Endothelial cell of umbilical vein (primary cell): ENCODE data around the gene PKP3. TPM values are rescaled to one million over a fixed set of nuclear protein-coding genes. Genes with fewer than 3 reads are reported as not detected.

Source experiments
- BruUV-seq: library from RNA; stranded (reverse); fragments of 400-500 nt; replicated peaks from 2 replicates; lab custom pipeline; 2021; lab: Mats Ljungman, UMichigan
- CTCF ChIA-PET: fragments of 300-600, 350-600 bp; sonication (Branson Sonifier 250); formaldehyde crosslinking; loops from one replicate; lab custom pipeline; 2021; ENCODE audit warnings: antibody characterized with exemption, inconsistent platforms; lab: Charles Lee
- POLR2A ChIA-PET: fragments of 300-600, 350-600 bp; sonication (Branson Sonifier 250); formaldehyde crosslinking; loops from one replicate; lab custom pipeline; 2021; ENCODE audit warnings: antibody characterized with exemption, inconsistent platforms; lab: Charles Lee
- DNase-seq: peaks from one replicate; pipeline ENCODE4 v3.0.0-alpha.2; 2011; ENCODE audit warnings: low read depth, low spot score
- FAIRE-seq: peaks from 2 replicates; lab custom pipeline; 2011; peaks lifted over from hg19 to GRCh38; lab: Jason Lieb, UNC
- H2AFZ ChIP-seq: 2 replicates; pipeline ENCODE4 v1.6.0; 2012; ENCODE audit warnings: low read depth, low read length, control low read depth, inconsistent platforms
- H3K27ac ChIP-seq: 2 replicates; pipeline ENCODE4 v1.5.1; 2011; ENCODE audit warnings: low read depth, mild to moderate bottlenecking, control low read depth, low read length, moderate library complexity; ENCODE audit not compliant: insufficient read depth
- H3K27me3 ChIP-seq, 2 experiments: 2 replicates each; pipeline versions ENCODE4 v1.6.0 to v1.6.1; 2011; ENCODE audit warnings: low read length in 2 of 2, mixed read lengths in 1 of 2; ENCODE audit not compliant: control insufficient read depth in 2 of 2, insufficient read depth in 2 of 2
- H3K36me3 ChIP-seq, 2 experiments: 2 replicates in 1 of 2; 3 replicates in 1 of 2; pipeline ENCODE4 v1.5.1; 2011; ENCODE audit warnings: low read length in 2 of 2, mild to moderate bottlenecking in 1 of 2, moderate library complexity in 1 of 2; ENCODE audit not compliant: control insufficient read depth in 2 of 2, insufficient read depth in 2 of 2; ENCODE audit errors: extremely low read depth in 1 of 2
- H3K4me1 ChIP-seq: 3 replicates; pipeline ENCODE4 v1.5.1; 2011; ENCODE audit warnings: mild to moderate bottlenecking, low read length; ENCODE audit not compliant: control insufficient read depth, insufficient read depth; ENCODE audit errors: extremely low read depth
- H3K4me2 ChIP-seq: 2 replicates; pipeline ENCODE4 v1.6.1; 2011; ENCODE audit warnings: low read length, control low read depth, mixed read lengths; ENCODE audit not compliant: insufficient read depth
- H3K4me3 ChIP-seq, 3 experiments: fragments of 200-600 bp in 1 of 3; sonication (generic), shearing (Covaris generic) in 1 of 3; replicated peaks in 1 of 3; 2 replicates each; pipeline ENCODE4 v1.5.1; 2011 to 2016; ENCODE audit warnings: control low read depth in 3 of 3, low read length in 3 of 3, mild to moderate bottlenecking in 2 of 3, inconsistent platforms in 1 of 3, low read depth in 1 of 3, moderate library complexity in 1 of 3; ENCODE audit not compliant: insufficient read depth in 1 of 3
- H3K79me2 ChIP-seq: 2 replicates; pipeline ENCODE4 v1.6.0; 2012; ENCODE audit warnings: low read length, inconsistent platforms; ENCODE audit not compliant: control insufficient read depth, insufficient read depth
- H3K9ac ChIP-seq: replicated peaks from 2 replicates; pipeline ENCODE3; 2011; ENCODE audit warnings: low read length, control low read depth; ENCODE audit not compliant: insufficient read depth; ENCODE audit errors: extremely low read depth
- H3K9me1 ChIP-seq: replicated peaks from 3 replicates; pipeline ENCODE4 v1.6.0; 2011; ENCODE audit warnings: mild to moderate bottlenecking, low read length; ENCODE audit not compliant: control insufficient read depth, insufficient read depth; ENCODE audit errors: extremely low read depth
- H3K9me3 ChIP-seq: replicated peaks from 2 replicates; pipeline ENCODE4 v1.5.1; 2012; ENCODE audit warnings: low read length, inconsistent platforms; ENCODE audit not compliant: control insufficient read depth, insufficient read depth
- H4K20me1 ChIP-seq: replicated peaks from 2 replicates; pipeline ENCODE3; 2011; ENCODE audit warnings: mild to moderate bottlenecking, low read length; ENCODE audit not compliant: control insufficient read depth, insufficient read depth; ENCODE audit errors: extremely low read depth
- EZH2 ChIP-seq: IDR thresholded peaks from 2 replicates; pipeline ENCODE4 v1.6.1; 2012; ENCODE audit warnings: borderline replicate concordance, low read depth, mild to moderate bottlenecking, moderate library complexity, low read length, inconsistent platforms; ENCODE audit not compliant: severe bottlenecking
- FOS ChIP-seq: IDR thresholded peaks from 2 replicates; pipeline ENCODE4 v1.6.1; 2011; ENCODE audit warnings: mild to moderate bottlenecking, low read length, moderate library complexity, borderline replicate concordance; ENCODE audit not compliant: insufficient read depth
- GATA2 ChIP-seq: IDR thresholded peaks from 2 replicates; pipeline ENCODE4 v1.7.0; 2011; ENCODE audit warnings: low read depth, mild to moderate bottlenecking, moderate library complexity, mixed read lengths, low read length; ENCODE audit not compliant: insufficient read length, insufficient read depth
- JUN ChIP-seq: IDR thresholded peaks from 2 replicates; pipeline ENCODE4 v1.6.1; 2011; ENCODE audit warnings: borderline replicate concordance, low read depth; ENCODE audit not compliant: insufficient read length, insufficient read depth
- MYC ChIP-seq: IDR thresholded peaks from one replicate; pipeline ENCODE4 v1.6.1; 2011; ENCODE audit warnings: mild to moderate bottlenecking, low read depth, low read length
- POLR2A ChIP-seq: IDR thresholded peaks from 2 replicates; pipeline ENCODE4 v1.6.1; 2012; ENCODE audit warnings: low read depth, mild to moderate bottlenecking, control low read depth, low read length
- POLR2AphosphoS5 ChIP-seq: IDR thresholded peaks from 2 replicates; pipeline ENCODE4 v1.6.1; 2012; ENCODE audit warnings: low read depth, mild to moderate bottlenecking, control low read depth, low read length, moderate library complexity; ENCODE audit not compliant: insufficient read depth
- dilution Hi-C: fragments of 300-500 bp; cut with MboI; formaldehyde crosslinking; loops from one replicate; pipeline ENCODE4 v1.15.0; 2019; ENCODE audit warnings: low sequenced_read_pairs; ENCODE audit not compliant: extremely low pct_ligation_motif_present
- intact Hi-C: fragments of 100-400 bp; cut with micrococcal nuclease; formaldehyde crosslinking; loops from one replicate; pipeline ENCODE4 v1.10.0; 2022
- polyA plus RNA-seq, 4 experiments: library from polyadenylated mRNA; depleted of rRNA in 3 of 4; stranded (reverse) in 3 of 4; unstranded in 1 of 4; fragments of >200 nt; gene quantifications; 2 replicates each; pipeline versions ENCODE4 v1.2.1 to v1.2.3, GENCODE V29; 2011 to 2012; ENCODE audit warnings: missing spikeins in 1 of 4
- total RNA-seq: library from RNA; stranded (reverse); gene quantifications from 2 replicates; pipeline ENCODE4 v1.2.3, GENCODE V29; 2021
- TF ChIP-seq, protein P1 (sequence below), 2 donors: IDR thresholded peaks; 1 replicate in 1 of 2; 2 replicates in 1 of 2; pipeline ENCODE4 v1.5.1; 2011; ENCODE audit warnings: low read length in 2 of 2, mild to moderate bottlenecking in 2 of 2, moderate library complexity in 2 of 2, control low read depth in 1 of 2, inconsistent platforms in 1 of 2, low read depth in 1 of 2; ENCODE audit not compliant: insufficient read depth in 1 of 2; ENCODE audit errors: extremely low read depth in 1 of 2
- TF ChIP-seq, protein P2 (sequence below): IDR thresholded peaks from 2 replicates; pipeline ENCODE4 v1.6.1; 2011; ENCODE audit not compliant: insufficient read depth, insufficient read length

PKP3 gene
- total and polyA plus RNA-seq, 2 donors (not counting 3 experiments of a cell fraction or from before 2014, with no cell fraction given), result 0.27 to 0.59 TPM

GRCh38 chr11:365831-366230, 28.2 kb upstream of the PKP3 start:
- Histone ChIP-seq H3K9me1 (no peaks in the 10 kb centered on the region), H3K9ac (no peak overlapping the region), H4K20me1 (no peaks in the 10 kb centered on the region), H3K9me3 (no peaks in the 10 kb centered on the region), H3K4me2 (no peak overlapping the region), H3K36me3 (no peaks in the 10 kb centered on the region), H3K27ac (no peak overlapping the region), H3K27me3 (peaks cover 17 to 20% of the 10 kb centered on the region in 2 experiments), H3K79me2 (no peaks in the 10 kb centered on the region), H3K4me3 (no peak overlapping the region), H3K4me1 (no peaks in the 10 kb centered on the region), H2AFZ (no peak overlapping the region)
- FAIRE-seq, result no peak
- DNase-seq, result no peak
- dilution Hi-C loops, result no loop called here
- intact Hi-C loops, result no loop called here
- TF ChIP-seq, protein P1, sequence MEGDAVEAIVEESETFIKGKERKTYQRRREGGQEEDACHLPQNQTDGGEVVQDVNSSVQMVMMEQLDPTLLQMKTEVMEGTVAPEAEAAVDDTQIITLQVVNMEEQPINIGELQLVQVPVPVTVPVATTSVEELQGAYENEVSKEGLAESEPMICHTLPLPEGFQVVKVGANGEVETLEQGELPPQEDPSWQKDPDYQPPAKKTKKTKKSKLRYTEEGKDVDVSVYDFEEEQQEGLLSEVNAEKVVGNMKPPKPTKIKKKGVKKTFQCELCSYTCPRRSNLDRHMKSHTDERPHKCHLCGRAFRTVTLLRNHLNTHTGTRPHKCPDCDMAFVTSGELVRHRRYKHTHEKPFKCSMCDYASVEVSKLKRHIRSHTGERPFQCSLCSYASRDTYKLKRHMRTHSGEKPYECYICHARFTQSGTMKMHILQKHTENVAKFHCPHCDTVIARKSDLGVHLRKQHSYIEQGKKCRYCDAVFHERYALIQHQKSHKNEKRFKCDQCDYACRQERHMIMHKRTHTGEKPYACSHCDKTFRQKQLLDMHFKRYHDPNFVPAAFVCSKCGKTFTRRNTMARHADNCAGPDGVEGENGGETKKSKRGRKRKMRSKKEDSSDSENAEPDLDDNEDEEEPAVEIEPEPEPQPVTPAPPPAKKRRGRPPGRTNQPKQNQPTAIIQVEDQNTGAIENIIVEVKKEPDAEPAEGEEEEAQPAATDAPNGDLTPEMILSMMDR (IDR thresholded peaks at IDR 0.05; ENCODE audit: extremely low read depth in 1 of 2, insufficient read depth in 1 of 2, low read depth in 1 of 2, low read length in 2 of 2), result no peak
- no peak for TF ChIP-seq POLR2A
- TF ChIP-seq POLR2AphosphoS5, result no peak
- TF ChIP-seq JUN, result no peak
- no peak for TF ChIP-seq MYC
- no peak for TF ChIP-seq GATA2
- TF ChIP-seq EZH2, result no peak
- TF ChIP-seq, protein P2, sequence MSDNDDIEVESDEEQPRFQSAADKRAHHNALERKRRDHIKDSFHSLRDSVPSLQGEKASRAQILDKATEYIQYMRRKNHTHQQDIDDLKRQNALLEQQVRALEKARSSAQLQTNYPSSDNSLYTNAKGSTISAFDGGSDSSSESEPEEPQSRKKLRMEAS, result no peak
- TF ChIP-seq FOS, result no peak
- ChIA-PET POLR2A (no interaction called here), CTCF (interaction anchor here (0.8 to 8.9 kb wide), 5 partner anchors 31 to 115 kb away, joined by 3 to 79 read pairs (median 4); partner anchors contain the start of gene IFITM2)
- no TSS peak for BruUV-seq
